GM23338 (cell line): Measurements from ENCODE around the gene KIAA0232.

Source experiments
- EZH2 ChIP-seq: fragments of 200-600 bp; sonication (generic); IDR thresholded peaks from one replicate; pipeline ENCODE4 v1.8.0; 2017; ENCODE audit warnings: antibody characterized with exemption, mild to moderate bottlenecking, low read depth; ENCODE audit not compliant: unreplicated experiment
- EZH2phosphoT487 ChIP-seq: fragments of 200-600 bp; sonication (generic); IDR thresholded peaks from one replicate; pipeline ENCODE4 v1.8.1; 2018; ENCODE audit warnings: antibody characterized with exemption; ENCODE audit not compliant: unreplicated experiment
- POLR2AphosphoS5 ChIP-seq: IDR thresholded peaks from 2 replicates; pipeline ENCODE4 v1.6.1; 2016; ENCODE audit warnings: antibody characterized with exemption, low read depth
- ZNF114 ChIP-seq: fragments of 250-450 bp; sonication (Bioruptor Pico); IDR thresholded peaks from 2 replicates; pipeline ENCODE4 v1.5.0; 2020; ENCODE audit warnings: mild to moderate bottlenecking, moderate library complexity
- ZNF331 ChIP-seq: fragments of 250-450 bp; sonication (Bioruptor Pico); IDR thresholded peaks from 2 replicates; pipeline ENCODE4 v1.5.0; 2020; ENCODE audit warnings: low read depth, mild to moderate bottlenecking, moderate library complexity
- TF ChIP-seq, protein P1 (sequence below), 2 experiments: fragments of 200-600 bp in 1 of 2; sonication (generic) in 1 of 2; conservative IDR thresholded peaks; 2 replicates each; pipeline versions ENCODE4 v1.5.1 to v1.6.1; 2016 to 2017; ENCODE audit warnings: antibody characterized with exemption in 2 of 2, low read depth in 2 of 2, mild to moderate bottlenecking in 2 of 2, moderate library complexity in 1 of 2
- TF ChIP-seq, protein P2 (sequence below): IDR thresholded peaks from 2 replicates; pipeline ENCODE4 v1.6.1; 2016; ENCODE audit warnings: antibody characterized with exemption
- TF ChIP-seq, protein P3 (sequence below): IDR thresholded peaks from one replicate; pipeline ENCODE4 v1.6.1; 2018; ENCODE audit warnings: antibody characterized with exemption; ENCODE audit not compliant: unreplicated experiment

DNA sequence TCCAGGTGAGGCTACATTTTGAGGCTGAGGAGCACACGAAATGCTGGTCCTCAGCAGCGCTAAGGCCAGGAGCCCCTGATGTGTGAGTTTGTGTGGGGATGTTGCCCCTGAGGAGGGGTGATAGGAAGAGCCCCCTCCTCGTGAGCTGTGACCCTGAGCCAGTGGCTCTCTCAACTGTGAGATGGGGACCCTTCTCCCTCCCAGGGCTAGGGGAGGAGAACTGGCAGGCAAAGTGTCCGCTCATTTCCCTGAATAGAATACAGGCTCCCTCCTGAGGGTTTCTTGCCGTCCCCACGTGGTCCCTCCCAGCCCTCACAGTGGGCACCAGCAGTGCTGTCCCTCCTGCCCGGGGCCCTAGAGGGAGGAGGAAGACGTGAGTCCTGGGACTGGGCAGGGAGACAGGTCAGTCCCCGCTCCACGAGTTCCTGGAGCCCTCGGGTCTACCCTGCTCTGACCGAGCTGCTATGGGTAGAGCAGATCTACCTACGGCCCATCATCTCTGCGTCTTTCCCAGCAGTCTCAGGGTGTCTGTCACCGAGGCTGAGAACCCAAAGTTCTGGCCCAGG lies 106.1 kb downstream of the KIAA0232 start:
- TF ChIP-seq, protein P1, sequence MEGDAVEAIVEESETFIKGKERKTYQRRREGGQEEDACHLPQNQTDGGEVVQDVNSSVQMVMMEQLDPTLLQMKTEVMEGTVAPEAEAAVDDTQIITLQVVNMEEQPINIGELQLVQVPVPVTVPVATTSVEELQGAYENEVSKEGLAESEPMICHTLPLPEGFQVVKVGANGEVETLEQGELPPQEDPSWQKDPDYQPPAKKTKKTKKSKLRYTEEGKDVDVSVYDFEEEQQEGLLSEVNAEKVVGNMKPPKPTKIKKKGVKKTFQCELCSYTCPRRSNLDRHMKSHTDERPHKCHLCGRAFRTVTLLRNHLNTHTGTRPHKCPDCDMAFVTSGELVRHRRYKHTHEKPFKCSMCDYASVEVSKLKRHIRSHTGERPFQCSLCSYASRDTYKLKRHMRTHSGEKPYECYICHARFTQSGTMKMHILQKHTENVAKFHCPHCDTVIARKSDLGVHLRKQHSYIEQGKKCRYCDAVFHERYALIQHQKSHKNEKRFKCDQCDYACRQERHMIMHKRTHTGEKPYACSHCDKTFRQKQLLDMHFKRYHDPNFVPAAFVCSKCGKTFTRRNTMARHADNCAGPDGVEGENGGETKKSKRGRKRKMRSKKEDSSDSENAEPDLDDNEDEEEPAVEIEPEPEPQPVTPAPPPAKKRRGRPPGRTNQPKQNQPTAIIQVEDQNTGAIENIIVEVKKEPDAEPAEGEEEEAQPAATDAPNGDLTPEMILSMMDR (conservative IDR thresholded peaks at IDR 0.05; ENCODE audit: low read depth in 2 of 2): no peak
- TF ChIP-seq EZH2 (no peak), POLR2AphosphoS5 (no peak), ZNF331 (CRISPR knock-in tag) (no peak), EZH2phosphoT487 (no peak), ZNF114 (CRISPR knock-in tag) (no peak)
- TF ChIP-seq, protein P2, sequence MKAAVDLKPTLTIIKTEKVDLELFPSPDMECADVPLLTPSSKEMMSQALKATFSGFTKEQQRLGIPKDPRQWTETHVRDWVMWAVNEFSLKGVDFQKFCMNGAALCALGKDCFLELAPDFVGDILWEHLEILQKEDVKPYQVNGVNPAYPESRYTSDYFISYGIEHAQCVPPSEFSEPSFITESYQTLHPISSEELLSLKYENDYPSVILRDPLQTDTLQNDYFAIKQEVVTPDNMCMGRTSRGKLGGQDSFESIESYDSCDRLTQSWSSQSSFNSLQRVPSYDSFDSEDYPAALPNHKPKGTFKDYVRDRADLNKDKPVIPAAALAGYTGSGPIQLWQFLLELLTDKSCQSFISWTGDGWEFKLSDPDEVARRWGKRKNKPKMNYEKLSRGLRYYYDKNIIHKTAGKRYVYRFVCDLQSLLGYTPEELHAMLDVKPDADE: no peak
- TF ChIP-seq, protein P3, sequence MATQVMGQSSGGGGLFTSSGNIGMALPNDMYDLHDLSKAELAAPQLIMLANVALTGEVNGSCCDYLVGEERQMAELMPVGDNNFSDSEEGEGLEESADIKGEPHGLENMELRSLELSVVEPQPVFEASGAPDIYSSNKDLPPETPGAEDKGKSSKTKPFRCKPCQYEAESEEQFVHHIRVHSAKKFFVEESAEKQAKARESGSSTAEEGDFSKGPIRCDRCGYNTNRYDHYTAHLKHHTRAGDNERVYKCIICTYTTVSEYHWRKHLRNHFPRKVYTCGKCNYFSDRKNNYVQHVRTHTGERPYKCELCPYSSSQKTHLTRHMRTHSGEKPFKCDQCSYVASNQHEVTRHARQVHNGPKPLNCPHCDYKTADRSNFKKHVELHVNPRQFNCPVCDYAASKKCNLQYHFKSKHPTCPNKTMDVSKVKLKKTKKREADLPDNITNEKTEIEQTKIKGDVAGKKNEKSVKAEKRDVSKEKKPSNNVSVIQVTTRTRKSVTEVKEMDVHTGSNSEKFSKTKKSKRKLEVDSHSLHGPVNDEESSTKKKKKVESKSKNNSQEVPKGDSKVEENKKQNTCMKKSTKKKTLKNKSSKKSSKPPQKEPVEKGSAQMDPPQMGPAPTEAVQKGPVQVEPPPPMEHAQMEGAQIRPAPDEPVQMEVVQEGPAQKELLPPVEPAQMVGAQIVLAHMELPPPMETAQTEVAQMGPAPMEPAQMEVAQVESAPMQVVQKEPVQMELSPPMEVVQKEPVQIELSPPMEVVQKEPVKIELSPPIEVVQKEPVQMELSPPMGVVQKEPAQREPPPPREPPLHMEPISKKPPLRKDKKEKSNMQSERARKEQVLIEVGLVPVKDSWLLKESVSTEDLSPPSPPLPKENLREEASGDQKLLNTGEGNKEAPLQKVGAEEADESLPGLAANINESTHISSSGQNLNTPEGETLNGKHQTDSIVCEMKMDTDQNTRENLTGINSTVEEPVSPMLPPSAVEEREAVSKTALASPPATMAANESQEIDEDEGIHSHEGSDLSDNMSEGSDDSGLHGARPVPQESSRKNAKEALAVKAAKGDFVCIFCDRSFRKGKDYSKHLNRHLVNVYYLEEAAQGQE: no peak
